Endothelial cell of umbilical vein (primary cell): Measurements from ENCODE around the gene RBFOX1. TPM values are rescaled to one million over a fixed set of nuclear protein-coding genes. Genes with fewer than 3 reads are reported as not detected.

ENCODE experiments used
- BruUV-seq: library from RNA; stranded (reverse); fragments of 400-500 nt; replicated peaks from 2 replicates; lab custom pipeline; 2021; lab: Mats Ljungman, UMichigan
- CTCF ChIA-PET: fragments of 300-600, 350-600 bp; sonication (Branson Sonifier 250); formaldehyde crosslinking; loops from one replicate; lab custom pipeline; 2021; ENCODE audit warnings: antibody characterized with exemption, inconsistent platforms; lab: Charles Lee
- POLR2A ChIA-PET: fragments of 300-600, 350-600 bp; sonication (Branson Sonifier 250); formaldehyde crosslinking; loops from one replicate; lab custom pipeline; 2021; ENCODE audit warnings: antibody characterized with exemption, inconsistent platforms; lab: Charles Lee
- DNase-seq: peaks from one replicate; pipeline ENCODE4 v3.0.0-alpha.2; 2011; ENCODE audit warnings: low read depth, low spot score
- FAIRE-seq: peaks from 2 replicates; lab custom pipeline; 2011; peaks lifted over from hg19 to GRCh38; lab: Jason Lieb, UNC
- H2AFZ ChIP-seq: 2 replicates; pipeline ENCODE4 v1.6.0; 2012; ENCODE audit warnings: low read depth, low read length, control low read depth, inconsistent platforms
- H3K27ac ChIP-seq: 2 replicates; pipeline ENCODE4 v1.5.1; 2011; ENCODE audit warnings: low read depth, mild to moderate bottlenecking, control low read depth, low read length, moderate library complexity; ENCODE audit not compliant: insufficient read depth
- H3K27me3 ChIP-seq, 2 experiments: 2 replicates each; pipeline versions ENCODE4 v1.6.0 to v1.6.1; 2011; ENCODE audit warnings: low read length in 2 of 2, mixed read lengths in 1 of 2; ENCODE audit not compliant: control insufficient read depth in 2 of 2, insufficient read depth in 2 of 2
- H3K36me3 ChIP-seq, 2 experiments: 2 replicates in 1 of 2; 3 replicates in 1 of 2; pipeline ENCODE4 v1.5.1; 2011; ENCODE audit warnings: low read length in 2 of 2, mild to moderate bottlenecking in 1 of 2, moderate library complexity in 1 of 2; ENCODE audit not compliant: control insufficient read depth in 2 of 2, insufficient read depth in 2 of 2; ENCODE audit errors: extremely low read depth in 1 of 2
- H3K4me1 ChIP-seq: 3 replicates; pipeline ENCODE4 v1.5.1; 2011; ENCODE audit warnings: mild to moderate bottlenecking, low read length; ENCODE audit not compliant: control insufficient read depth, insufficient read depth; ENCODE audit errors: extremely low read depth
- H3K4me2 ChIP-seq: 2 replicates; pipeline ENCODE4 v1.6.1; 2011; ENCODE audit warnings: low read length, control low read depth, mixed read lengths; ENCODE audit not compliant: insufficient read depth
- H3K4me3 ChIP-seq, 3 experiments: fragments of 200-600 bp in 1 of 3; sonication (generic), shearing (Covaris generic) in 1 of 3; replicated peaks in 1 of 3; 2 replicates each; pipeline ENCODE4 v1.5.1; 2011 to 2016; ENCODE audit warnings: control low read depth in 3 of 3, low read length in 3 of 3, mild to moderate bottlenecking in 2 of 3, inconsistent platforms in 1 of 3, low read depth in 1 of 3, moderate library complexity in 1 of 3; ENCODE audit not compliant: insufficient read depth in 1 of 3
- H3K79me2 ChIP-seq: 2 replicates; pipeline ENCODE4 v1.6.0; 2012; ENCODE audit warnings: low read length, inconsistent platforms; ENCODE audit not compliant: control insufficient read depth, insufficient read depth
- H3K9ac ChIP-seq: replicated peaks from 2 replicates; pipeline ENCODE3; 2011; ENCODE audit warnings: low read length, control low read depth; ENCODE audit not compliant: insufficient read depth; ENCODE audit errors: extremely low read depth
- H3K9me1 ChIP-seq: replicated peaks from 3 replicates; pipeline ENCODE4 v1.6.0; 2011; ENCODE audit warnings: mild to moderate bottlenecking, low read length; ENCODE audit not compliant: control insufficient read depth, insufficient read depth; ENCODE audit errors: extremely low read depth
- H3K9me3 ChIP-seq: replicated peaks from 2 replicates; pipeline ENCODE4 v1.5.1; 2012; ENCODE audit warnings: low read length, inconsistent platforms; ENCODE audit not compliant: control insufficient read depth, insufficient read depth
- H4K20me1 ChIP-seq: replicated peaks from 2 replicates; pipeline ENCODE3; 2011; ENCODE audit warnings: mild to moderate bottlenecking, low read length; ENCODE audit not compliant: control insufficient read depth, insufficient read depth; ENCODE audit errors: extremely low read depth
- CTCF ChIP-seq, 2 donors: IDR thresholded peaks; 1 replicate in 1 of 2; 2 replicates in 1 of 2; pipeline ENCODE4 v1.5.1; 2011; ENCODE audit warnings: low read length in 2 of 2, mild to moderate bottlenecking in 2 of 2, moderate library complexity in 2 of 2, control low read depth in 1 of 2, inconsistent platforms in 1 of 2, low read depth in 1 of 2; ENCODE audit not compliant: insufficient read depth in 1 of 2; ENCODE audit errors: extremely low read depth in 1 of 2
- EZH2 ChIP-seq: IDR thresholded peaks from 2 replicates; pipeline ENCODE4 v1.6.1; 2012; ENCODE audit warnings: borderline replicate concordance, low read depth, mild to moderate bottlenecking, moderate library complexity, low read length, inconsistent platforms; ENCODE audit not compliant: severe bottlenecking
- FOS ChIP-seq: IDR thresholded peaks from 2 replicates; pipeline ENCODE4 v1.6.1; 2011; ENCODE audit warnings: mild to moderate bottlenecking, low read length, moderate library complexity, borderline replicate concordance; ENCODE audit not compliant: insufficient read depth
- GATA2 ChIP-seq: IDR thresholded peaks from 2 replicates; pipeline ENCODE4 v1.7.0; 2011; ENCODE audit warnings: low read depth, mild to moderate bottlenecking, moderate library complexity, mixed read lengths, low read length; ENCODE audit not compliant: insufficient read length, insufficient read depth
- JUN ChIP-seq: IDR thresholded peaks from 2 replicates; pipeline ENCODE4 v1.6.1; 2011; ENCODE audit warnings: borderline replicate concordance, low read depth; ENCODE audit not compliant: insufficient read length, insufficient read depth
- MAX ChIP-seq: IDR thresholded peaks from 2 replicates; pipeline ENCODE4 v1.6.1; 2011; ENCODE audit not compliant: insufficient read depth, insufficient read length
- MYC ChIP-seq: IDR thresholded peaks from one replicate; pipeline ENCODE4 v1.6.1; 2011; ENCODE audit warnings: mild to moderate bottlenecking, low read depth, low read length
- POLR2A ChIP-seq: IDR thresholded peaks from 2 replicates; pipeline ENCODE4 v1.6.1; 2012; ENCODE audit warnings: low read depth, mild to moderate bottlenecking, control low read depth, low read length
- POLR2AphosphoS5 ChIP-seq: IDR thresholded peaks from 2 replicates; pipeline ENCODE4 v1.6.1; 2012; ENCODE audit warnings: low read depth, mild to moderate bottlenecking, control low read depth, low read length, moderate library complexity; ENCODE audit not compliant: insufficient read depth
- dilution Hi-C: fragments of 300-500 bp; cut with MboI; formaldehyde crosslinking; loops from one replicate; pipeline ENCODE4 v1.15.0; 2019; ENCODE audit warnings: low sequenced_read_pairs; ENCODE audit not compliant: extremely low pct_ligation_motif_present
- intact Hi-C: fragments of 100-400 bp; cut with micrococcal nuclease; formaldehyde crosslinking; loops from one replicate; pipeline ENCODE4 v1.10.0; 2022
- polyA plus RNA-seq, 4 experiments: library from polyadenylated mRNA; depleted of rRNA in 3 of 4; stranded (reverse) in 3 of 4; unstranded in 1 of 4; fragments of >200 nt; gene quantifications; 2 replicates each; pipeline versions ENCODE4 v1.2.1 to v1.2.3, GENCODE V29; 2011 to 2012; ENCODE audit warnings: missing spikeins in 1 of 4
- total RNA-seq: library from RNA; stranded (reverse); gene quantifications from 2 replicates; pipeline ENCODE4 v1.2.3, GENCODE V29; 2021

The RBFOX1 gene
- total and polyA plus RNA-seq, 2 donors (not counting 3 experiments of a cell fraction or from before 2014, with no cell fraction given), result not detected

- H3K4me1 ChIP-seq, result no peaks in the 10 kb centered on the region
- POLR2A ChIA-PET, result no interaction called here
- peaks cover 11% of the 10 kb centered on the region for H3K9me3 ChIP-seq
- DNase-seq (no peak), FAIRE-seq (no peak)
- BruUV-seq, result no TSS peak
- TF ChIP-seq GATA2 (no peak), POLR2A (no peak), FOS (no peak), EZH2 (no peak), POLR2AphosphoS5 (no peak), MAX (no peak), JUN (no peak), CTCF (IDR thresholded peaks at IDR 0.05; ENCODE audit: extremely low read depth in 1 of 2, insufficient read depth in 1 of 2, low read depth in 1 of 2, low read length in 2 of 2) (no peak), MYC (no peak)
- dilution Hi-C loops, result no loop called here
- intact Hi-C loops, result no loop called here
- H2AFZ ChIP-seq, result no peak overlapping the region
- no peak overlapping the region for H3K9ac ChIP-seq
- H3K79me2 ChIP-seq, result no peaks in the 10 kb centered on the region
- no peak overlapping the region for H3K27ac ChIP-seq
- no peak overlapping the region for H3K4me2 ChIP-seq
- H4K20me1 ChIP-seq, result no peaks in the 10 kb centered on the region
- CTCF ChIA-PET, result no interaction called here
- no peaks in the 10 kb centered on the region for H3K9me1 ChIP-seq
- H3K36me3 ChIP-seq, result no peaks in the 10 kb centered on the region
- no peaks in the 10 kb centered on the region for H3K27me3 ChIP-seq
- H3K4me3 ChIP-seq, result no peak overlapping the region
These were observed 38.6 kb upstream of the RBFOX1 start for GRCh38 chr16:7294020-7294419.
